GM19351 (cell line): ENCODE data around the gene MKNK1.

ENCODE experiments used
- ATAC-seq: cut with Tn5 transposase; IDR thresholded peaks from one replicate; pipeline ENCODE4 v1.9.1; 2021; ENCODE audit warnings: mild to moderate bottlenecking, moderate library complexity; ENCODE audit not compliant: unreplicated experiment

Gene MKNK1

DNA sequence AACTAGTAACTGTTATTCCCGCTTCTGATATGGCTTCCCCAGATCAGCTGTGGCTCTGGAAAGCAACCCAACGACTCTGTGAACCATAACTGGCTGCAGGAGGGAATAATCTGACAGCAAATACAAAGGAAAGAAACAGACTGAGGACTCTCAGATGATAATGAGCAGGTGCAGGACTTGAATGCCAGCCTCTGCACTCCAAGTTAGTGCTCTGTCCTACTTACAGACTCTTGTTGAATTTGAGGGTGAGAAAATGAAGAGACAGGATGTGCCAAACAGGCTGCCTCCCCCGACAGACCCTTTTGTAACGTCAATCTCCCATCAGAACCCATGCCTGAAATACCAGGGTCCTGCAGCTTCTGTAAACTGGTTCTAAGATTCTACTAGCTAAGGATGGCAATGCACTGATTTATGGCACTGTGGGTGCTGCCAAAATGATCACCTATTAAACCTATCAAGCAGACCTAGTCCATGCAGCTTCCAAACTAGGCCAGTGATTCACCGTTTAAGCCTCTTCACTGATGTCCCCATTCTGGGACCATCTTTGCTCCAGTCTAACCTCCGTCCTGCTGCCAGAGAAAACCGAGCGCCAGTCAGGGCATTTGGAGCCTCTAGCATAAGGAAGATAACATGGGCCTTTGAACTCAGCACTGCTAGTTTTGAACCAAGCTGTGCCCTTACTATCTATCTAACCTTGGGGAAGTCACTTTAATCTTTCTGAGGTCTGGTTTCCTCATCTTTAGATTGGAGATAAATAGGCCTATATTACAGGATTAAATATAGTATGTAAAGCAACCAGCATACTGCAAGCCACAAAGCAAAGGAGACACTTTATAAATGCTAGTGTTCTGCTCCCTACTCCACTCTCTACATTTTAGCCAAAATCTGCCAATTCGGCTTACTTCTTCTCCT lies 4.8 kb downstream of the MKNK1 start:
- no peak for ATAC-seq

- no peak for ATAC-seq
Measured at GRCh38 chr1:46596846-46597245, 7.2 kb downstream of the MKNK1 start.

DNA sequence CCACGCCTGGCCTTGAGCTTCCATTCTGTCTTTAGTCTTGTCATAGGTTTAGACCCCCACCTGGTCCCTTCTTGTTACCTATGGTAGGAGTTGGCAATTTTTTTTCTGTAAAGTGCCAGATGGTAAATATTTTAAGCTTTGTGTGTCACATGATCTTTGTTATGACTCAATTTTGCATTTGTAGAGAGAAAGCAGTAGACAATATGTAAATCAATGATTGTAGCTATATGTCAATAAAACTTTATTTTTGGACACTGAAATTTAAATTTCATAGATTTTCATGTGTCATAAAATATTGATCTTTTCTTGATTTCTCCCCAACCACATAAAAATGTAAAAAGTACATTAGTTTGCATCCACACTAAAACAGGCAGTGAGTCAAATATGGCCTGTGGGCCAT lies 8.0 kb downstream of the MKNK1 start:
- ATAC-seq = no peak

- ATAC-seq = no peak
Measured at GRCh38 chr1:46595127-46595526, 8.9 kb downstream of the MKNK1 start.

DNA sequence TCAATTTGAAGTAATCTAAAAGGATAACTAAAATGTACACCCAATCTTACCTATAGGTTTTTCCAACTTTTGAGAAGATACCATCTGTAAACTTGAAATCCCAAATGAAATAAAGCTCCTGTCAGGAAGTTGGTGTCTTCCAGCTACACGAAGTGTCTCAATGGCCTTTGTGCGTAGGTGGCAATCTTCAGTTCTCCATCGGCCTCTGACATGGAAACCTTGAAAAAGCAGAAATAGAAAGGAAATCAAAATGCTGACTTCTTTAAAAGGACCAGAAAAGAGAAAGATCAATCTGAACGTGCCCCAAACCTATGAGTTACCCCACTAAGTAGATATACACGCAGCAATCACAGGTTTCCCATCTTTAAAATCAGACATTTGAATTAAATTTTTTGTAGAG lies 10.0 kb downstream of the MKNK1 start:
- ATAC-seq = no peak

DNA sequence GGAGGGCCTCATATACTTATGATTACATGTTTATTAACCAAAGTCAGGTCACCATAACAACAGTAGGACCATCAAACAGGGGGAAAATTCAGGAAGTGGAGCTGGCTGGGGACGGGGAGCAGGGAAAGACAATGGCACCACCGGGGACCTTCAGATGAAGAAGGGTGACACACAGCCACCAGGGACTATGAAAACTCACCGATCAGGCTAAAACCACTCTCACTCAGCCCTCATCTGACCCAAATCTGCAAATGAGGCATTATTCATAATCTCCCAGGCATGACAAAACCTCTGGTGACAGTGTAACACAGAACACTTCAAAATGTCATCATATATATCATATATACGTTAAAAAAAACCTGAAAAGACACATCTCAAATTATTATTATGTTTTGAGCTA lies 11.2 kb downstream of the MKNK1 start:
- no peak for ATAC-seq

- no peak for ATAC-seq
Measured at GRCh38 chr1:46589529-46589928, 14.5 kb downstream of the MKNK1 start.

GRCh38 chr1:46587069-46587468 lies 17.0 kb downstream of the MKNK1 start:
- no peak for ATAC-seq

DNA sequence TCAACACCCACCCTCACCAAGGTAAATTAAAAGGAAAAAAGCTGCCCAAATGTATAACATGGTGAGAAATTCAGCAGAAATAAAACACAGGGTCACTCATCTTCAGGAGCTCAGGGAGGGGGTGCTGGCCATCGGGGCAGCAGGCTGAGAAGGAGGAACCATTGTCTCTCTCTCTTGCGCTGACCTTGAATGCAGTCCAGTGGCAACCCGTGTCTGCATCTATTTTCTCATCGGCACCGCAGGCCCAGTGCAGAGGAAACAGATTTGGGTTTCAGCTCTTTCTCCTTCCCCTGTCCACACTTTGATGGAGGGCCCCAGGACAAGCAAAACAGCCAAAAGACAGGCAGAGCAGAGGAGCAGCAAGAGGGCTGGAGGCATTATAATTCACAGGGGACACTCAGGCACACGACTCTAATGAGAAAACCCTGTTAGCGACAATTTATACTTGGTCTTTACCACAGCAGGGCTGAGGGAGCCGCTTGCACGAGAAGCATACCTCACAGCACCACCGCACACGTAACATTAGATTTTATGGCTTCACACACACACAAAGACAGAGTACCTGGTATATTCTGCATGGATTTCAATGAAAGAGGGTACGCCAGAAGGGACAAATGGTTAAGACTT lies 18.6 kb downstream of the MKNK1 start:
- ATAC-seq = no peak

DNA sequence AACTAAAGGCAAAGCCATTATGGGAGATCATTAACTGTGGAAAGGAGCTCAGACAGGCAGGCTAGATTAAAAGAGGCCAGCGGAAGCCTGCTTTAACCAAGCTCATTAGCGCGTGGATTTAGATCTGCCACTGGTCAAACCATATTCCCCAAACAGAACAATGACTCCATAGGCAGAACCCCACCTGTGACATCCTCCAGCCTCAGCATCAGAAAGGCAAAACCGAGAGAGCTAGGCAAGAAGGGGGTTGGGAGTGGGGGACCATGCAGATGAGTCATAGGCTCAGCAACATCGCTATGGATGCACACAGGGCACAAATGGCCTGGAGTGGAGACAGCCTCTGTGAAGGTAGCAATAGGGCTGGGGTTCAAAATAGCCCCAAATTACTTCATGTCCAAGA lies 20.6 kb downstream of the MKNK1 start:
- ATAC-seq = no peak

DNA sequence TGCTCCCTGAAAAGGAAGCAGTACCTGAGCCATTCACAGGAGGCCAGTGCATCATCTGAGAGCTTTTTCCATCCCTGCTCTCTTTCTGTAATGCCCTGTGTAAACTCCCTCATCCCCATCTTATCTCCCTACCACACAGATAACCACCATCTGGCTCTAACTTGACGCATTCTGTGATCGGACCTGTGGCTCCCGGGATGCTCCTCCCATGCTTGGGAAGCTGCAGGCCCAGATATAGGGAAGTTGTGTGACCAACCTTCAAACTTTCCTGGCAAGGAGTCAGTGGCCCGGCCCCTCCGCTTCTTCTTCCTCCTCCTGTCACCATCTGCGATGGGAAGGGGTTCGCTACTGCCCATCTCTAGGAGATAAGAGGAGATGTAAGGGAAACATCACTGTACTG lies 21.1 kb downstream of the MKNK1 start:
- no peak for ATAC-seq

DNA sequence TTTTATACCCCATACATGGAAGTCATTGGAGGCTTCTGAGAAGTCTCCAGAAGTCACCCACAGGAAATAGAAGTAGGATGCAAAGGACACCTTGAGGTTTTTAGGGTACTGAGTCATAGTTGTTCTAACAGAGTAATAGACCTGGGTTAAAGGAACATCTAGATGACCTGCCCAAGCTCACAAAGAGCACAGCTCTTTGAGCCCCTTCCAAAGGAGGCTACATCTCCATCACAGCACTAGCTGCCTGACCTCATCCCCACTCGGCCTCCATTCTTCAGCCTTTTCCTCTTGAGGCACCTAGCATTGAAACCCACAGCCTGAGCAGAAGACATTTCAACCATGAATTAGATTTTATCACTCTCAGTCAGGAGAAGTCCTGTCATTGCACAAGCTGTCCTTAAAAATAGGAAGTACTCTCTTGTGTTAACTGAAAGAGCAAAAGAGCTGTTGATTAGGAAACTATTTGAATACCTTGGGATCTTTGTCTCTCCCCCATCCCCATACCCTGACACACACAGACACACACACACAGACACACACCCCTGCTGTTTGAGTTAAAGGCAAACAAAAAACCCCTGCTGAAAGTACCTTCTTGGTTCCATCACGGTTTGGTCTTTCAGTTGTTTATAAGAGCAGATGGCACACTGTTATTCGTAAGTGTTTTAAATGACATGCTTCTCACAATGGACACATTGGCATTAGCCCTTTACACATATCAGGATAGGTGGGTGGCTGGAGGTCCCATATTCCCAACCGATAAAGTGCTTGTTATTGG lies 22.2 kb downstream of the MKNK1 start:
- ATAC-seq = no peak

DNA sequence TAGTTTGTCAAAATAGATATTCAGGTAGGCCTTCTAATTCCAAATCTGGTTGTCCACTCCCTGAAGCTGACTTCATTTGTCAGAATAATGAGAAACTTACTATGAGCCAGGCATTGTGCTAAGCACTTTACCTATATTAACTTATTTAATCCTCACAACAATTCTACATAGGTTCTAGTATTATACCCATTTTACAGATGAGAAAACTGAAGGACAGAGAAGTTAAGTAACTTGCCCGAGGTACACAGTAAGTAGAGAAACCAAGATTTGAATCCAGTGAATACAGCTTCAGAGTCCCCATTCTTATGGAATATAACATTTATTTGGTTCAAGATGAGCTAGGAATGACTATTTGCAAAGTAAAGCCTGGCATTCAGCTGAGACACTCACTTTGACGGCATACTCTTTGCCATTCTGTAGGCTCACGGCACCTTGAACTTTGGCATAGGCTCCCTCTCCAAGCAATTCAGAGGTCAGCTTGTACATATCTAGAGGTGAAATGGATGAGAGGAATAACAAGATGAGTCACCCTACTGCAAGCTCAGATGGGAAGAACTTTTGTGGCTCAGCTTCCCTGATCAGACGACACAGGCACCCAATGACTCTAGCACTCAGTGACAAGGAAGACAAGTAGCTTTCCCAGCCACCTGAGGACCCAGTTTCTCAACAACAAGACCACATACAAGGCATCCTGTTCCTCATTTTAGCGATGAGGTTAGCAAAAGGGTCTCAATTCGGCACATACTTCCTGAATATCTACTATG lies 23.7 kb downstream of the MKNK1 start:
- ATAC-seq = no peak

DNA sequence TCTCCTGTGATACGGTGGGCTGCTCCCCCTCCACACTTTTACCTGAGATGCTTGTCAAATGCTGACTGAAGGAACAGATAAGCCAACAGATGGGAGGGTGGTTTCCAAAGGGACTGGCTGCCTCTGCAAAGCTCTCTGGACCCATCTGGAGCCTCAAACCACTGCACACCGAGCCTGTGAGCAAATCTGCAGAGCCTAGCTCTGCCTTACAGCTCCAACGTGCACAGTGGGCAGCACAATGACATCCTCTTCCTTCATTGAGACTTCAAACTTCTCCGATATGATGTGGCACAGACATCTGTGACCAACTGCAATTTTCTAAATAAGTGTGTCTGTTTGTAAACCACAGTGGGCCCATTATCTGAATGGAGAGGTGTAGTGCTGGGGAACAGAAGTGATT lies 26.4 kb downstream of the MKNK1 start:
- no peak for ATAC-seq

GRCh38 chr1:46576596-46576995 lies 27.5 kb downstream of the MKNK1 start:
- ATAC-seq = no peak

DNA sequence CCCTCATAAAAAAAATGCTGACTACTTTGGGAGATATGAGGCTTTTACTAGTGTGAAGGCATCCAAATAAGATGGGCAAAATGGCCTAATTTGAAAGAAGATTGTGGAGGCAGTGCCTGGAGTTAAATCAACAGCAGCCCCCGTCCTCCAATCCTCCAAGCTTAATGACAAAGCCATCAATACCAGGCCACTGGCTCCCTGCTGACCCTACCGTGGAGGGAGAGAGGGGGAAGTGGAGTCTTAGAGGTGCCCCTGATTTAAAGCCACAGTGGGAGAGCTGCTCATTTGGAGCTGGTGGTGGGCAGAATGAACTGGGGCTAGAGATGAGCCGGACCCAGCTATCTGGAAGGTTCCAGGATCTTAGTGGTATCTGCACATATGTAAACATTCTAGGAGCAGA lies 28.3 kb downstream of the MKNK1 start:
- no peak for ATAC-seq

DNA sequence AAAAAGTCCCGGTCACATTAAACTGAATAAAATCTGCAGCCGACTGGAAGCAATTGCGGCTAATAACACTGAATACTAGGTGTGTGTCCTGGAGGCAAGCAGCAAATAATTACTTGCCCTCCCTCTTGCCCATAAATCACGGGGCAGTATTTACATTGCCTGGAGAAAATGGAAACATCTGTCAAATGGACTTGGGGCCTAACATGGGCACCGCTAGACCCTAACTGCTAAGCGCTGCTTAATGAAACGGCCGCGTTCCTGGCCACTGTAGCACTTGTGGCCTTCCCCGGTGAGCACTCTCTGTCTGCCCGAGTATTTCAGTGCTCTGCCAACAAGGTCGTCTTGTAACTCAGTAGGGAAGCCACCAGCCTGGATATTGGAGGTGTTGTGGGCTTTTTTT lies 28.8 kb downstream of the MKNK1 start:
- no peak for ATAC-seq

GRCh38 chr1:46571691-46572225 lies 32.3 kb downstream of the MKNK1 start:
- no peak for ATAC-seq

DNA sequence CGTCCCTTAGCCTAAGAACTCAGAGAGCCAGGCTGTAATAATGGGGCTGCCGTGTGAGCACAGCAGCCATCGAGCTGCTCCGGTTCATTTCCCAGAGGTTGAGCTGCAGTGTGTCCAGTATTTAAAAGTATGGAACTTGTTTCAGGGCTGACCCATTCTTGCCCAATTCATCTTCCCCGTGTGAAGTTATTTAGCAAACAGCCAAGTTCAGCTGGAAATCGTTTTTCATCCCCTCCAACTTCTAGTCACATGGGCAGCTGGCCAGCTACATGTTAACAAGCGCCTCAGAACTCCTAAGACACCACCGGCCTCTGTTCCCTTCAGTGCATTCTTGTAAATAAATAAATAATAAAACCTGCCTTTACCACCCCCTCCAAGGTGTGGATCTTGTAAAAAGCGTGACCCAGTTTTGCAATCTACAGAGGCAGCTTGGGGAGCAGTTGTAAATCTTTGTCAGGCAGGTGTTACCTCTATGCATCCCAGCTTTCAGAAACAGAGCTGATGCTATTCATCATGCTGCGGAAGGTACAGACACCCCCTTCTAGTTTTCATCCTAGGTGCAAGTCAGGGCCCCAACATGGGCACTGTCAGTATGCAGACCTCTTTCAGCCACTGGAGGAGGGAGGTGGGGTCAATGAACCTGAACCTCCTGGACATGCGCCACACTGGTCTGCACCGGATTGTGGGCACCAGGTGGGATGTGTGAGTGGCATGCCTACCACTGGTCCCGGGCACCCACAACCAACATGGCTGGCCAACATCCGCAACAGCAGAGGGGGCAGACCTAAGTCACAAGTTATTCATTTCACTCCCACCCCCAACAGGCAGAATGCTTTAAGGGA lies 34.0 kb downstream of the MKNK1 start:
- no peak for ATAC-seq

DNA sequence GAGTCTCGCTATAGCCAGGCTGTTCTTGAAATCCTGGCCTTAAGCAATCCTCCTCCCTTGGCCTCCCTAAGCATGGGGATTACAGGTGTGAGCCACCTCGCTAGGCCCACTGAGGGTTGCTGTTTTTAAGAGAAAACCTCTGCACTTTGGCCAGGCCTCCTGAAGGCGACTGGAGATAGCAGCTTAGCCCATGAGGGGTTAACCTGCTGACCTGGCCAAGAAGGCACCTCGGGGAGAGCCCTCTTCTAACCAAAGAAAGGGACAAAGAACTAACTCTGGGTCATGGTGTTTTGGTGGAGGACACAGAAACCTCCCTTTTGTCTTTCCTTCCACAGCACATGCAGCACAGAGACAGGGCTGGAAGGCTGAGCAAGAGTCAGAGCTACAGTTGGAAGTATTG lies 35.0 kb downstream of the MKNK1 start:
- ATAC-seq = no peak
